GM12865 (cell line): ENCODE results near the gene GNAI3.

ENCODE experiments used
- DNase-seq: peaks from one replicate; pipeline ENCODE4 v3.0.0; 2010; ENCODE audit warnings: low read depth
- H3K4me3 ChIP-seq: 2 replicates; pipeline ENCODE4 v1.5.1; 2011; ENCODE audit warnings: mild to moderate bottlenecking, low read depth, low read length, control low read depth
- CTCF ChIP-seq: IDR thresholded peaks from 2 replicates; pipeline ENCODE4 v1.5.1; 2011; ENCODE audit warnings: low read length, control low read depth, low read depth, inconsistent platforms; ENCODE audit not compliant: insufficient read depth; ENCODE audit errors: missing control alignments

The GNAI3 gene

GRCh38 chr1:109643385-109644230 is 95.2 kb downstream of the GNAI3 start:
- H3K4me3 ChIP-seq = no peak overlapping the region
- peak; percentile 85 for DNase-seq
- peak; percentile 95 for TF ChIP-seq CTCF

- no peak overlapping the region for H3K4me3 ChIP-seq
- no peak for TF ChIP-seq CTCF
- DNase-seq = no peak
Measured at GRCh38 chr1:109644670-109645069, 96.3 kb downstream of the GNAI3 start.

- no peak overlapping the region for H3K4me3 ChIP-seq
- peak; percentile 41 for DNase-seq
- peak; percentile 10 for TF ChIP-seq CTCF
Measured at GRCh38 chr1:109649491-109649914, 101.1 kb downstream of the GNAI3 start.

- TF ChIP-seq CTCF = no peak
- no peak for DNase-seq
- no peak overlapping the region for H3K4me3 ChIP-seq
Measured at GRCh38 chr1:109650609-109651008, 102.2 kb downstream of the GNAI3 start.

- no peak overlapping the region for H3K4me3 ChIP-seq
- DNase-seq = no peak
- no peak for TF ChIP-seq CTCF
Measured at GRCh38 chr1:109652402-109652801, 104.0 kb downstream of the GNAI3 start.

GRCh38 chr1:109653306-109653705 is 104.9 kb downstream of the GNAI3 start:
- no peak for DNase-seq
- TF ChIP-seq CTCF = no peak
- no peak overlapping the region for H3K4me3 ChIP-seq

GRCh38 chr1:109654519-109654918 is 106.1 kb downstream of the GNAI3 start:
- TF ChIP-seq CTCF = no peak
- no peak overlapping the region for H3K4me3 ChIP-seq
- DNase-seq = no peak
